Fibroblast of skin of right quadriceps (primary cell): ENCODE data around the gene MCRS1.

Source experiments
- DNase-seq: peaks from one replicate; pipeline ENCODE4 v3.0.0-alpha.2; 2013

Gene MCRS1

GRCh38 chr12:49580572-49581535 lies 12.9 kb upstream of the MCRS1 start:
- peak; percentile 70 for DNase-seq

- DNase-seq, result no peak
These were observed 10.7 kb upstream of the MCRS1 start for GRCh38 chr12:49578471-49579112.

GRCh38 chr12:49577589-49578315 lies 9.8 kb upstream of the MCRS1 start:
- DNase-seq, result no peak

GRCh38 chr12:49568442-49569162 lies 660 bp upstream of the MCRS1 start:
- no peak for DNase-seq

GRCh38 chr12:49567302-49567610 lies 686 bp downstream of the MCRS1 start:
- DNase-seq, result no peak

GRCh38 chr12:49566361-49566760 lies 1.6 kb downstream of the MCRS1 start:
- no peak for DNase-seq

GRCh38 chr12:49565406-49566265 lies 2.3 kb downstream of the MCRS1 start:
- DNase-seq, result no peak

- DNase-seq, result no peak
These were observed 3.1 kb downstream of the MCRS1 start for GRCh38 chr12:49564686-49565405.

- no peak for DNase-seq
These were observed 3.8 kb downstream of the MCRS1 start for GRCh38 chr12:49563951-49564685.

- no peak for DNase-seq
These were observed 5.1 kb downstream of the MCRS1 start for GRCh38 chr12:49562831-49563230.

GRCh38 chr12:49562233-49562632 lies 5.7 kb downstream of the MCRS1 start:
- no peak for DNase-seq

GRCh38 chr12:49560695-49561094 lies 7.2 kb downstream of the MCRS1 start:
- DNase-seq, result no peak

GRCh38 chr12:49559011-49559675 lies 8.8 kb downstream of the MCRS1 start:
- DNase-seq, result no peak

GRCh38 chr12:49558526-49558925 lies 9.4 kb downstream of the MCRS1 start:
- no peak for DNase-seq

GRCh38 chr12:49557917-49558215 lies 10.1 kb downstream of the MCRS1 start:
- no peak for DNase-seq

- no peak for DNase-seq
These were observed 10.6 kb downstream of the MCRS1 start for GRCh38 chr12:49557187-49557916.

GRCh38 chr12:49556391-49557186 lies 11.4 kb downstream of the MCRS1 start:
- DNase-seq, result no peak

GRCh38 chr12:49555631-49556390 lies 12.1 kb downstream of the MCRS1 start:
- DNase-seq, result no peak
